Stimulated activated CD4-positive, alpha-beta T cell treated with anti-CD3 and anti-CD28 coated beads, Interleukin-15, amount 100 ng/mL, for 1 hour (primary cell): ENCODE results near the gene PPP2R5C.
"Not testable (repeated sequence)": the region's sequence is repeated elsewhere in the genome, so short reads cannot be mapped to it uniquely, and the experiment has no call there.

ENCODE experiments used
- DNase-seq, 2 donors: peaks; one replicate each; pipeline ENCODE4 v3.0.0-alpha.2; 2020; ENCODE audit warnings: low read depth in 1 of 2, low spot score in 1 of 2

PPP2R5C gene

DNA sequence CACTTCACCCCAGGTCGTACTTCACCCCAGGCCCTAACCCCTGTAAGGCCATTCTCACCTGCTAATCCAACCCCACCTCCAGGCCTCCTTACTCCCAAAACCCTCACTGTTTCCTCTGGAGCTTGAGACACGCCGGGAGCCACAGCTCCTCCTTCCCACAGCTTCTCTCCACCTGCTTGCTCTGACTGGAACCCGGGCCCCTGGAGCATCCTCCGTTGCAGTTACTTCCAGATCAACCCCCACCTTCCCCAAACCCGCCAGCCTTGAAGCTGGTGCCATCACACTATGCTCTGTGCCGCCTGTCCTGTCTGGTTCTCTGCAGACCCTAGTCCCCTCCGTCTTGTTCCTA lies 34.6 kb upstream of the PPP2R5C start:
- DNase-seq, result no peak

DNA sequence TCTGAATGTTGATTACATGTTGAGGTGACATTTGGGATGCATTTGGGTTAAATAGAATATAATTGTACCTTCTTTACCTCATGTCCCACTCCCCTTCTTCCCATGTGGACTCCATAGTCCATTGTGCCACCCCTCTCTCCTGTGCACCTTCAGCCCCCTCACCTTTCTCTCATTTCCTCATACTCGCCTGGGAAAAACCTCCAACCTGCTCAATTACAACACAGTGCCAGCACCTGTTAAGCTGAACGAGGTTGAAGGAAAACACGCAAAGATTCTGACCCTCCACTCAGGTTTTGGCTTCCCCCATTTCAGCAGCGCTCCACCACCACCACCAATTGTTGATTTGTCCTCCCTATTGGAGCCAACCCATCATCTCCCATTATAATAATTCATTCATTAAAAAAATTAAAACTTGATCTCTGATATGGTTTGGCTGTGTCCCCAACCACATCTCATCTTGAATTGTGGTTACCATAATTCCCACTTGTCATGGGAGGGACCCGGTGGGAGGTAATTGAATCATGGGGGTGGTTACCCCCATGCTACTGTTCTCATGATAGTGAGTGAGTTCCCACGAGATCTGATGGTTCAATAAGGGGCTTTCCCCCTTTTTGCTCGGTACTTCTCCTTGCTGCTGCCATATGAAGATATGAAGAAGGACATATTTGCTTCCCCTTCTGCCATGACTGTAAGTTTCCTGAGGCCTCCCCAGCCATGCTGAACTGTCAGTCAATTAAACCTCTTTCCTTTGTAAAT lies 33.7 kb upstream of the PPP2R5C start:
- no peak for DNase-seq

DNA sequence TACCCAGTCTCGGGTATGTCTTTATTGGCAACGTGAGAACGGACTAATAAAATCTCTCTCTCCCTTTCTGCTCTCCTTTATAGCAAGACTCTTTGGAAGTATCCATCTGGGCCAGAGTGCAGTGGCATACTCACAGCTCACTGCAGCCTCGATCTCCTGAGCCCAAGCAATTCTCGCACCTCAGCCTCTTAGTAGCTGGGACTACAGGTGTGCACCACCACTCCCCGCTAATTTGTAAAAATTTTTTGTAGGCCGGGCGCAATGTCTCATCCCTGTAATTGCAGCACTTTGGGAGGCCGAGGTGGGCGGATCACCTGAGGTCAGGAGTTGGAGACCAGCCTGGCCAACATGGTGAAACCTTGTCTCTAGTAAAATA lies 33.2 kb upstream of the PPP2R5C start:
- no peak for DNase-seq

- no peak for DNase-seq
Observed at GRCh38 chr14:101729382-101729781, 32.1 kb upstream of the PPP2R5C start.

GRCh38 chr14:101730157-101730556 lies 31.4 kb upstream of the PPP2R5C start:
- DNase-seq, result not testable (repeated sequence)

DNA sequence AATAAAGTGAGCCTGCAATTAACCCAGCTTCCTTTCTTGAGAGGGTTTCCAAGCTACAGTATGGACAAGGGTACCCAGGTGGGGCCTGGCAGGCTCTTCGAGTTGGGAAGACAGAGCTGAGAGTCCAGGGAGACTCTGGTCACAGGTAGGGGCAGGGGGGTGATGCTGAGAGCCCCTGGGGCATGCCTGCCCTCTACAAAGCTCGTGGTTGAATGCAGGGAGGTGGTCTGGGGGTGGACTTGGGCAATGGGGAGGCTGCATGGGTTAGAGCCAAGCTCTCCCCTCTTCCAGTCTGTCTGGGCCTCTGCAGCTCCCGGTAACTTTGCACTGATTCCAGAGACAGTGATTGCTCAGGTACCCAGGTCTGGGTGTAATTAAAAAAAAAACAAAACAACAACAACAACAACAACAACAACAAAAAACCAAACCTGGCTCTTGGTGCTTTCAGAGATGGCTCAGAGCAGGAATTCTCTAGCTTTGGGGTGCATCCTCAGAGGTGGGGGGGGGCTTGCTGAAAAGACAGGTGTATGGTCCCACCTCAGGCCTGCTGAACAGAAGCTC lies 30.8 kb upstream of the PPP2R5C start:
- no peak for DNase-seq

- peak; percentile 65 to 66 for DNase-seq
Observed at GRCh38 chr14:101731187-101732080, 30.1 kb upstream of the PPP2R5C start.

- no peak for DNase-seq
Observed at GRCh38 chr14:101732118-101732517, 29.4 kb upstream of the PPP2R5C start.

GRCh38 chr14:101733211-101733610 lies 28.3 kb upstream of the PPP2R5C start:
- DNase-seq, result no peak

- no peak for DNase-seq
Observed at GRCh38 chr14:101734246-101734847, 27.2 kb upstream of the PPP2R5C start.

- no peak for DNase-seq
Observed at GRCh38 chr14:101735453-101735852, 26.1 kb upstream of the PPP2R5C start.

GRCh38 chr14:101736071-101736470 lies 25.4 kb upstream of the PPP2R5C start:
- DNase-seq, result no peak

- no peak for DNase-seq
Observed at GRCh38 chr14:101736585-101736984, 24.9 kb upstream of the PPP2R5C start.

DNA sequence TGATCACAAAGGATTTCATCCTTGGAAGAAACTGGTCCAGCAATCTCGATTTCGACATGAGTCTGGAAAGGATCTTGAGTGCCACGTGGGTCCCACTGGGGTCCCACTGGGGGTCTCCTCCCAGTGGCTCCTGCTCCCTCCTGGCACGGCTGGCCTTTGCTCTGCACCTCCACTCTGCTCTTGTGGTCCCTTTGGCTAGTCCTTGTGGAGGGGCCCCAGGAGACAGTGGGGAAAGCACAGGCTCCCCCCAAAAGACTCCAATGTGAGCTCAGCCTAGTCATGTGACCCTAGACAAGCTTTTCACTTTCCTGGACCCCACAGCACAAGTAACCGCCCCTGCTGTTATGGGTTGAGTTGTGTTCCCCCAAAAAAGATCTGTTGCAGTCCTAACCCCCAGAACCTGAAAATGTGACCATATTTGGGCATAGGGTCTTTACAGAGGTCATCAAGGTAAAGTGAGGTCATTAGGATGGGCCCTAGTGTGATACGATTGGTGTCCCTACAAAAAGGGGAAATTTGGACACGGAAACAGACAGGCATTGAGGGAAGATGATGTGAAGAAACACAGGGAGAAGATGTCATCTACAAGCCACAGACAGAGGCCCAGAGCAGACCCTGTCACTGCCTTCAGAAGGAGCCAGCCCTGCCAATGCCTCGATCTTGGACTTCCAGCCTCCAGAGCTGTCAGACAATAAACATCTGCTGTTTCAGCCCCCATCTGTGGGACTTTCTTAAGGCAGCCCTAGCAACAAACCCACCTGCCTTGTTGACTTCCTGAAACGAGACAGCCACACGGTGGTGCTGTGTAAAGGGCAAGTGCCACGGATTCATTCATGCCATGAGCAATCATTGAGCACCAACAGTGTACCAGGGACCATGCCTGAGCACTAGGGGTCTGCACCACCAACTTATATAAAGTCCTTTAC lies 23.8 kb upstream of the PPP2R5C start:
- DNase-seq, result no peak

DNA sequence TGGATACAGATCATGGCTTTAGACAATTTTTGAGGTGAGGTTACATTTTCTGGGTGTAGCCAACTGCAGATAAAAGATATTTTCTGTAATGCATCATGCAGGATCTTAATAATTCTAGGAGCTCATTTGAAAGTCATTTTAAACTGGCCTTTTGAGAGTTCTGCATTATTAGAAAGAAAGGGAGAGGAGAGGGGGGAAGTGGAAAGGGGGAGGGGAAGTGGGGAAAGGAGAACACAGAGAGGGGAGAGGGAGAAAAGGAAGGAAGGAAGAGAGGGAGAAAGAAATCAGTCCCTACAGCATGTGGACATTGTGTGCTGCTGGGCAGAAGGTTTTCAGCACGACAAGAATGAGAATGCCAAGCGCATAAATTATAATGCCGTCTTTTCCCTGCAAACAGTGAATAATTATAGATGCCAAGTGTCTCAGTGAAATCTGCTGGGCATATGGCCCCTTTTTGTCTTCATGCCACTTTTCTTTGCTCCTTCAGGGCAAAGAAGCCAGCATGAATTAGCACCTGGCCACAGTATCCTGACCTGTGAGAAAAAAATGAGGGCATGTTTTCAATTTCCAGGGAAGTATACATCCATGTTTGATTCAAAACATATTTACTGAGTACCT lies 22.7 kb upstream of the PPP2R5C start:
- DNase-seq, result no peak

DNA sequence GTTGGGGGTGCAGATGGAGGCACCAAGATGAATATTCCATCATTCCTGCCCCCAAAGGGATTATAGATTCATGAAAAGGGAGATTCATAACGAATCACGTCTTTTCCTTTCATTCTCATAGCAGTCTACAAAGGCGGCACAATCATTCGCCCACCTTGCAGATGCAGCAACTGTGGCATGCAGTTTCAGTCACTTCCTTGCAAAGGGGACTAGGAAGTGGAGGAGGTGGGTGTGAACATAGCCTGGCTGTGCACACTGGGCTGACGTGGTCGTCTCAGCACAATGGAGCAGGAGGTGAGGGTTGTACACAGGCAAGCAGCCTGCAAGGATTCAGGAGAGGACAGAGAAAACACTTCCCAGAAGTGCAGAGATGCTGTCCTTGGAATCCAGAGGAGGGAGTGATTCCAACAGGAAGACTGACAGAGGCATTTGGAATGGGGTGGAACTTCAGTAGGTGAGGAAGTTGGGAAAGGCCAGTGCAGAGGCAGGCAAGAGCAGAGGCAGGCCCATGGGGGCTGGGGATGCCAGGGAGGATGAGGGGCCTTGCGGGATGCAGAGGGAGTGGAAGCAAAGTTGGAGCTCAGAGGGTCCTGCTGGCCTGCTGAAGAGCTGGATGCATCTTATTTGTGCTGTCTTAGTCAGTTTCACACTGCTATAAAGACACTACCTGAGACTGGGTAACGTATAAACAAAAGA lies 21.9 kb upstream of the PPP2R5C start:
- no peak for DNase-seq

DNA sequence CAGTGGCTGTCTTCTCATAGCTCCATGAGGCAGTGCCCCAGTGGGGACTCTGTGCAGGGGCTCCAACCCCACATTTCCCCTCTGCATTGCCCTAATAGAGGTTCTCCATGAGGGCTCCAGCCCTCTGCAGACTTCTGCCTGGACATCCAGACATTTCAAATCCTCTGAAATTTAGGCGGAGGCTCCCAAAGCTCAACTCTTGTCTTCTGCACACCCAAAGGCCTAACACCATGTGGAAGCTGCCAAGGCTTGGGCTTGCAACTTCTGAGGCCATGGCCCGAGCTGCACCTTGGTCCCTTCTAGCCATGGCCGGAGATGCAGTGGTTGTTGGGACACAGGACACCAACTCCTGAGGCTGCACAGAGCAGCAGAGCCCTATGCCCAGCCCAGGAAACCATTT lies 20.5 kb upstream of the PPP2R5C start:
- DNase-seq, result no peak

DNA sequence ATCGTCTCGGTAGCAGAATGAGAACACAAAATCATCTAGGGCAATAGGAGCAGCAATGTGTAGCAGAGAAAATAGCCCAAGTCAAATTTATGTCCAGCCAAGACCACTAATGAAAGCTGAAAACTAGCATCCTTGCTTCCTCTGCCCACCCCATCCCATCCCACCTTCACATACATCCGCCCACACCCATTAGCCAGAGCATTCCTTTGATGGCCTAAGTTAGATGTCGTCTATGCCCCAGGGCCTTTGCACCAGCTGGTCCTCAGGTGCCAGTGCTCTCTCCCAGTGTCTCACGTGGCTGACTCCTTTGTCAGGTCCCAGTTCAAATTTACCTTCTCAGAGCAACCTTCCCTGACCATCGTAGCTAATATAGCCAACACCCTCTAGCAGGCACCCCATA lies 17.8 kb upstream of the PPP2R5C start:
- no peak for DNase-seq

DNA sequence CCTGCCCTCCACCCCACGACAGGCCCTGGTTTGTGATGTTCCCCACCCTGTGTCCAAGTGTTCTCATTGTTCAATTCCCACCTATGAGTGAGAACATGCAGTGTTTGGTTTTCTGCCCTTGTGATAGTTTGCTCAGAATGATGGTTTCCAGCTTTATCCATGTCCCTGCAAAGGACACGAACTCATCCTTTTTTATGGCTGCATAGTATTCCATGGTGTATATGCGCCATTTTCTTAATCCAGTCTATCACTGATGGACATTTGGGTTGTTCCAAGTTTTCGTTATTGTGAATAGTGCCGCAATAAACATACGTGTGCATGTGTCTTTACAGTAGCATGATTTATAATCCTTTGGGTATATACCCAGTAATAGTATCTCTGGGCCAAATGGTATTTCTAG lies 17.1 kb upstream of the PPP2R5C start:
- DNase-seq, result not testable (repeated sequence)

- DNase-seq, result not testable (repeated sequence)
Observed at GRCh38 chr14:101749756-101750155, 11.8 kb upstream of the PPP2R5C start.
